Measurements from ENCODE around the gene HYAL3. TPM values are rescaled to one million over a fixed set of nuclear protein-coding genes. Genes with fewer than 3 reads are reported as not detected.

The HYAL3 gene
- total RNA-seq, 1 experiment from 2014 or later: 10.3 TPM

DNA sequence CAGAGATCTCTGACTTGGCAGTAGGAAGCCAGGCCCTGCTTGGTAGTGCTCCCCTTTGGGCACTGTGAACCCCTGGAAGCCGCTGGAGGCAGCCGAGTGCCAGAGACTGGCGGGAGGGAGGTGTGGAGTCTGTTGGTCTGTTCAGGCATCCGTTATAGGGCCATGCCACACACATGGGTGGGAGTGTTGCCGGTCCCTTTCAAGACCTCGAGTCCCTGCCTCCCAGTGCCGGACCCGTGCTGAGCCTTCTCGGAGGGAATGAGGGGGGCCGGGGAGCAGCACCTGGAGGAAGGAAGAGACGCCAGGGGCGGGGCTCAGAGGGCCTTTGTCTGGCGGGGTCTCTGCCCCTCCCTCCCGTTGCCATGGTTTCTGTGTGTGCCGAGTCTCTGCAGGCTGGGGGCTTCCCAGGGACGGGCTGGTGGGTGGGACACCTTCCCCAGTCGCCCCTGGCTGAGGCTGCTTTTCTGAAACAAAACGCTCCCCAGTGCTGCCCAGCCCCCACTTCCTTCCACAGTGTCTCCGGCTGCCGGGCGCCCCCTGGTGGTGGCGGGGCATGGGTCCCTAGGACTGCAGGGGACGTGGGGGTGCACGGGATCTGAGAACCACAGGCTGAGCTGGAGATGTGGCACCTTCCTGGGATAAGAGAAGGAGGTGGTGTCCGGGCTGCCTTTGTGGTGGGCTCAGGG lies 53.2 kb downstream of the HYAL3 start:
- BruUV-seq (replicated peaks): no TSS peak
- Histone ChIP-seq H3K36me3 (ENCODE audit: control insufficient read depth in 1 of 2, insufficient read depth in 2 of 2, low read length in 2 of 2) (peaks cover 0 to 3% of the 10 kb centered on the region in 2 experiments; a peak in 2 of 4 replicates), H3K4me1 (ENCODE audit: control insufficient read depth in 1 of 2, insufficient read depth in 2 of 2, low read length in 2 of 2) (peaks cover 38 to 75% of the 10 kb centered on the region in 2 experiments), H3K9me2 (ENCODE audit: insufficient read depth) (no peaks in the 10 kb centered on the region), H3K9me3 (ENCODE audit: control insufficient read depth in 1 of 2, insufficient read depth in 1 of 2, low read depth in 1 of 2, low read length in 2 of 2) (no peaks in the 10 kb centered on the region), H3K27ac (ENCODE audit: low read depth, low read length) (peak overlapping the region; percentile 86), H3K9ac (ENCODE audit: low read length) (peak overlapping the region; percentile 77), H2AFZ (ENCODE audit: low read depth, low read length, poor library complexity, severe bottlenecking) (no peak overlapping the region), H3K27me3 (ENCODE audit: insufficient read depth, low read length) (no peaks in the 10 kb centered on the region), H4K20me1 (ENCODE audit: insufficient read depth) (no peaks in the 10 kb centered on the region), H3K4me2 (ENCODE audit: low read length) (peak overlapping the region; percentile 93), H3K4me3 (replicated peaks in 1 of 2; ENCODE audit: low read depth in 1 of 2, low read length in 2 of 2) (peak overlapping the region; percentile 50 to 59), H3K79me2 (ENCODE audit: insufficient read depth, low read length) (peaks cover 94% of the 10 kb centered on the region)
- intact Hi-C loops (cut with micrococcal nuclease): loop anchor here (1.0 kb wide), 1 partner anchor 19 kb away; no protein-coding TSS in a partner anchor
- POLR2A ChIA-PET: interaction anchor here (1.0 to 2.7 kb wide), 9 partner anchors 9 to 51 kb away, joined by 3 to 34 read pairs (median 5); partner anchors contain the start of gene GNAI2
- DNase-seq (ENCODE audit: low read depth, low spot score) (no peak), ATAC-seq (peak; percentile 87)
- RAD21 ChIA-PET (ENCODE audit: low non-redundant PET in 1 of 2, low total read pairs in 2 of 2, uncharacterized antibody in 2 of 2, unreplicated experiment in 2 of 2): interaction anchor here (1.0 to 1.5 kb wide), 6 partner anchors 10 to 51 kb away, joined by 3 to 11 read pairs (median 7); partner anchors contain the start of gene GNAI2 (in 1 of the 2)
- CTCF ChIA-PET: interaction anchor here (0.7 to 4.7 kb wide), 23 partner anchors 8 to 1811 kb away, joined by 3 to 46 read pairs (median 5); partner anchors contain the start of genes GNAI2, GNAT1, HYAL3 and IFRD2
- TF ChIP-seq SIN3A (IDR thresholded peaks at IDR 0.05; ENCODE audit: low read depth): no peak
- TF ChIP-seq, protein P1, sequence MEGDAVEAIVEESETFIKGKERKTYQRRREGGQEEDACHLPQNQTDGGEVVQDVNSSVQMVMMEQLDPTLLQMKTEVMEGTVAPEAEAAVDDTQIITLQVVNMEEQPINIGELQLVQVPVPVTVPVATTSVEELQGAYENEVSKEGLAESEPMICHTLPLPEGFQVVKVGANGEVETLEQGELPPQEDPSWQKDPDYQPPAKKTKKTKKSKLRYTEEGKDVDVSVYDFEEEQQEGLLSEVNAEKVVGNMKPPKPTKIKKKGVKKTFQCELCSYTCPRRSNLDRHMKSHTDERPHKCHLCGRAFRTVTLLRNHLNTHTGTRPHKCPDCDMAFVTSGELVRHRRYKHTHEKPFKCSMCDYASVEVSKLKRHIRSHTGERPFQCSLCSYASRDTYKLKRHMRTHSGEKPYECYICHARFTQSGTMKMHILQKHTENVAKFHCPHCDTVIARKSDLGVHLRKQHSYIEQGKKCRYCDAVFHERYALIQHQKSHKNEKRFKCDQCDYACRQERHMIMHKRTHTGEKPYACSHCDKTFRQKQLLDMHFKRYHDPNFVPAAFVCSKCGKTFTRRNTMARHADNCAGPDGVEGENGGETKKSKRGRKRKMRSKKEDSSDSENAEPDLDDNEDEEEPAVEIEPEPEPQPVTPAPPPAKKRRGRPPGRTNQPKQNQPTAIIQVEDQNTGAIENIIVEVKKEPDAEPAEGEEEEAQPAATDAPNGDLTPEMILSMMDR (IDR thresholded peaks at IDR 0.05 in 2 of 3, conservative IDR thresholded peaks at IDR 0.05 in 1 of 3; ENCODE audit: borderline replicate concordance in 1 of 3, insufficient read depth in 1 of 3, low read depth in 2 of 3, low read length in 2 of 3): peak in 2 of 3 experiments; percentile 99; a peak in 4 of 6 replicates
- no peak for TF ChIP-seq POLR2A (IDR thresholded peaks at IDR 0.05; ENCODE audit: borderline replicate concordance, extremely low read depth, insufficient read depth, insufficient read length)
- TF ChIP-seq YY1 (IDR thresholded peaks at IDR 0.05; ENCODE audit: extremely low read depth, insufficient replicate concordance, low read depth, low read length): peak; percentile 45
- no peak for TF ChIP-seq CBX3 (IDR thresholded peaks at IDR 0.05; ENCODE audit: low read depth)

Data from HCT116 (cell line).